Activated T-cell treated with anti-CD3 and anti-CD28 coated beads, Interleukin-2, amount 50 U/mL, for 24 hours (primary cell): ENCODE data around the gene ZCCHC7.

Source experiments
- DNase-seq: peaks from one replicate; pipeline ENCODE4 v3.0.0-alpha.2; 2020
- H3K27ac Mint-ChIP-seq: 2 replicates; pipeline ENCODE4 v1.8.0; 2020; ENCODE audit warnings: mild to moderate bottlenecking, mixed read lengths
- H3K27me3 Mint-ChIP-seq: 2 replicates; pipeline ENCODE4 v1.8.0; 2020; ENCODE audit warnings: mixed read lengths
- H3K36me3 Mint-ChIP-seq: 2 replicates; pipeline ENCODE4 v1.8.0; 2020; ENCODE audit warnings: low read depth, mixed read lengths
- H3K4me1 Mint-ChIP-seq: 2 replicates; pipeline ENCODE4 v1.8.0; 2020; ENCODE audit warnings: low read depth, mixed read lengths
- H3K4me3 Mint-ChIP-seq: 2 replicates; pipeline ENCODE4 v1.8.0; 2020; ENCODE audit warnings: mild to moderate bottlenecking, moderate library complexity, mixed read lengths
- H3K9me3 Mint-ChIP-seq: 2 replicates; pipeline ENCODE4 v1.8.0; 2020; ENCODE audit warnings: mixed read lengths

ZCCHC7 gene

DNA sequence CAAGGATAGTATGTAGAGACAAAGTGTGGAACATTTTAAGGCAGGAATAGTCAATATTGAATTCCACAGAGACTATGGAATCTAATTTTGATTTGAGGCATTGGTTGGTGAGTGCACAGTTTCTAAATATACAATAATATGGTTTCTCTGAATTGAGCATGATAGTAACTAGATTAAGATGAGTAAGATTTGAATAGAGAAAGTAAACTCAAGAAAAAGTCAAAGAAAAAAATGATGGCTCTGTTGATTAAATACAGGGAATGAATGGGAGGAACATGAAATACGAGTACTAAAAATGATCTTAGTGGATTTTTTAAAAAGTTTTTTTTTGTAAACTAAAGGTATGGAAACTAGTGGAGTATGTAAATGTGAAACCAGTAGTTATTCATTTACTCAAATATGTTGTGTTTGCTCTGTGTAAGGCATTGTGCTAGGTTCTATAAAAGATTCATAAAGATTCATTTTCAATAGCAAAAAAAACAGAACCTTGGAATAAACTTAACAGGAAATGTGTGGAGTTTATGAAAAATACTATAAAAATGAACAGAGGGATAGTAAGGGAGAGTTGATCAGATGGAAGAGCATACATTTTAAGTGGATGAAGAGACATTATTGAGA lies 101.2 kb downstream of the ZCCHC7 start:
- peaks cover 23% of the 10 kb centered on the region for H3K4me1 Mint-ChIP-seq
- DNase-seq = no peak
- peaks cover 19% of the 10 kb centered on the region for H3K36me3 Mint-ChIP-seq
- H3K9me3 Mint-ChIP-seq = no peaks in the 10 kb centered on the region
- H3K27ac Mint-ChIP-seq = peak overlapping the region; percentile 66
- H3K4me3 Mint-ChIP-seq = no peak overlapping the region
- H3K27me3 Mint-ChIP-seq = no peaks in the 10 kb centered on the region

- H3K27ac Mint-ChIP-seq = no peak overlapping the region
- no peaks in the 10 kb centered on the region for H3K9me3 Mint-ChIP-seq
- peaks cover 17% of the 10 kb centered on the region for H3K4me1 Mint-ChIP-seq
- H3K4me3 Mint-ChIP-seq = no peak overlapping the region
- no peaks in the 10 kb centered on the region for H3K27me3 Mint-ChIP-seq
- no peak for DNase-seq
- peaks cover 12% of the 10 kb centered on the region for H3K36me3 Mint-ChIP-seq
These were observed 109.1 kb downstream of the ZCCHC7 start for GRCh38 chr9:37229455-37229854.

DNA sequence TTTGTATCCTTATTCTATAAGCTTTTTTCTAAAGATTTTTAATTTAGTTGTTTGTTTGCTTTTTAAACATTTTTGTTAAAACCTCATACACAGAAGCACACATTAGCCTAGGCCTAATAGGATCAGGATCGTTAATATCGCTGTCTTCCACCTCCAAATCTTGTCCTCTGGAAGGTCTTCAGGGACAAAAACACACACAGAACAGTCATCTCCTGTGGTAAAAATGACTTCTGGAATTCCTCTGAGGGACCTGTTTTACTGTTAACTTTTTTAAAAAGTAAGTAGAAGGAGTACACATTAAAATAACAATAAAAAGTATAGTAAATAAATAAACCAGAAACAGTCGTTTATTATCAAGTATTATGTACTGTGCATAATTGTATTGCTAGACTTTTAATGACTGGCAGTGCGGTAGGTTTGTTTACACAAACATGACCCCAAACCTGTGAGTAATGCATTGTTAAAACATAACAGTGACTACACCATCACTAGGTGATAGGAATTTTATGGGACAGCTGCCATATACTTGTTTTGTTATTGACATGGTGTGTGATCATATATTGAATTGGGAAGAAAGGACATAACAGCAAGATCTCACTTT lies 109.6 kb downstream of the ZCCHC7 start:
- Mint-ChIP-seq H3K9me3 (no peaks in the 10 kb centered on the region), H3K27ac (no peak overlapping the region), H3K27me3 (no peaks in the 10 kb centered on the region), H3K4me1 (peaks cover 17% of the 10 kb centered on the region), H3K36me3 (peaks cover 9% of the 10 kb centered on the region), H3K4me3 (no peak overlapping the region)
- DNase-seq = no peak

DNA sequence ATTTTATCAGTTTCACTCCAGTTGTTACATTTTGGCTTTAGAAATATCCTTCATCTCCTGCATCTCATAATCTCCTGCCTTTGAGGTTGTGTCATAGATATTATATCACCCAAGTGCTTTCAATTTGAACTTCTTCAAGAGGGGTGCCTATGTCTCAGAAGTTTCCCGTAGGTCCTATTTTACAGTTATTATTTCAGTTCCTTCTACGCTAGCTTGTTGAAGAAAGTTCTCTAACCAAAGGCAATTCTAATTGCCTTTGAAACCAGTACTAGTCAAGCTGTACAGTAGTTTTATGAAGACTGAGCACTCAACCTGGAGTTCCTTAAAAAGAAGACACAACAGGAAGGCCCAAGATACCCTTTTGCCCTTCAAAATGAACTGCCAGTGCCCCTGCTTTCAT lies 116.4 kb downstream of the ZCCHC7 start:
- Mint-ChIP-seq H3K27ac (no peak overlapping the region), H3K4me3 (no peak overlapping the region), H3K9me3 (no peaks in the 10 kb centered on the region), H3K4me1 (peaks cover 35% of the 10 kb centered on the region), H3K36me3 (peaks cover 36% of the 10 kb centered on the region), H3K27me3 (no peaks in the 10 kb centered on the region)
- DNase-seq = no peak

- Mint-ChIP-seq H3K27me3 (no peaks in the 10 kb centered on the region), H3K4me3 (no peak overlapping the region), H3K4me1 (peaks cover 32% of the 10 kb centered on the region), H3K9me3 (no peaks in the 10 kb centered on the region), H3K27ac (no peak overlapping the region), H3K36me3 (peaks cover 36% of the 10 kb centered on the region)
- DNase-seq = no peak
These were observed 117.7 kb downstream of the ZCCHC7 start for GRCh38 chr9:37238122-37238521.

DNA sequence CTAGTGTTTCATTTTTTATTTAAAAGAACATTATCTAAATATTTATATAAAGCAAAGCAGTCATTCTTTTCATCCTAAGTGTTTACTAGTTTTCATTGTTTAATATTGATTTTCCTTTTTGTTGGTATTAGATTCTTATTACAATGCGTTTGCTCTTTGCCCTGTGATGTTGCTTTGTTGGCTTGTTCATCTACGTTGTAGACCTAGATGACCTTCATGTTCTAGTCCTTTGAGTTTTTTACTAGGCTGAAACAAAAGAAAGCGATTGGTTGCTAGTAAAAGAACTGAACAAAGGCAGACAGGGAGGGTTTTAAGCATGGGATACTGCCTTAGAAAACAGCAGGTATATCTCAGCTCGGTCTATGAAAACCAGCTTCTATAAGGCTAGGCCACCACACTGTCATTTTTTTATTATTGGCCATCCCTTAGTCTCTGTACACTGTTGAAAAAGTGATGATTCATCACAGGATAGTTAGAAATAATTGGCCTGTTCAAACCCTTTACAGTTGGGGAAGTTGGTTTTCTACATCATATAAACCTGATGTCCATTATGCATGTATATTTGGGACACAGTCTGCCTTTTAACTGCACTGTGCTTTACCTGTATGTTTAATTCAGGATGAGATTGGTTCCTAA lies 119.0 kb downstream of the ZCCHC7 start:
- H3K27me3 Mint-ChIP-seq = no peaks in the 10 kb centered on the region
- no peak overlapping the region for H3K4me3 Mint-ChIP-seq
- no peaks in the 10 kb centered on the region for H3K9me3 Mint-ChIP-seq
- peaks cover 26% of the 10 kb centered on the region for H3K4me1 Mint-ChIP-seq
- no peak overlapping the region for H3K27ac Mint-ChIP-seq
- peaks cover 27% of the 10 kb centered on the region for H3K36me3 Mint-ChIP-seq
- DNase-seq = no peak

GRCh38 chr9:37239921-37240320 lies 119.5 kb downstream of the ZCCHC7 start:
- Mint-ChIP-seq H3K27ac (no peak overlapping the region), H3K9me3 (no peaks in the 10 kb centered on the region)
- DNase-seq = no peak

GRCh38 chr9:37241340-37241739 lies 121.0 kb downstream of the ZCCHC7 start:
- H3K27me3 Mint-ChIP-seq = no peaks in the 10 kb centered on the region
- peaks cover 25% of the 10 kb centered on the region for H3K4me1 Mint-ChIP-seq
- peaks cover 21% of the 10 kb centered on the region for H3K36me3 Mint-ChIP-seq
- no peak overlapping the region for H3K4me3 Mint-ChIP-seq
- no peaks in the 10 kb centered on the region for H3K9me3 Mint-ChIP-seq
- H3K27ac Mint-ChIP-seq = no peak overlapping the region
- DNase-seq = no peak

More at GRCh38 chr9:37239921-37240320, 119.5 kb downstream of the ZCCHC7 start:
- Mint-ChIP-seq H3K27me3 (no peaks in the 10 kb centered on the region), H3K4me3 (no peak overlapping the region), H3K36me3 (peaks cover 27% of the 10 kb centered on the region), H3K4me1 (peaks cover 25% of the 10 kb centered on the region)

DNA sequence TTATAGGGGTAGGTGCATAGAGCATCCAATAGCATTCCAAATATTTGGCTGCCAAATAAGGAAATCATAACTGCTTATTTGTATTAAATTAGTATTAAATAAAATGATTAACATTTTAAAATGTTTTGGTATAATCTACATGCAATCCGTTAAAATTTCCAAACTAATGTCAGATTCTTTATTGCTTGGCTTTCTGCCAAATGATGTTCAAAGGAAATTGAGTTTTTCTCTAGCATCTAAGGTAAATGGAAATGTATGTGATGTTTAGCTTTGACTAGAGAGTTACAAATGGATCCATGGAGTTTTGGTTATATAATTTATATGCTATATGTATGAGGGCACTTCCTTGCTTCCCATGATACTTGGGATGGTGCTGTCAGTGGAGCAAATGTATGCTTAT lies 121.7 kb downstream of the ZCCHC7 start:
- no peak for DNase-seq
- no peak overlapping the region for H3K27ac Mint-ChIP-seq
- H3K4me3 Mint-ChIP-seq = no peak overlapping the region
- H3K9me3 Mint-ChIP-seq = no peaks in the 10 kb centered on the region
- H3K27me3 Mint-ChIP-seq = no peaks in the 10 kb centered on the region
- peaks cover 21% of the 10 kb centered on the region for H3K4me1 Mint-ChIP-seq
- peaks cover 19% of the 10 kb centered on the region for H3K36me3 Mint-ChIP-seq

GRCh38 chr9:37243588-37244345 lies 123.4 kb downstream of the ZCCHC7 start:
- Mint-ChIP-seq H3K27me3 (no peaks in the 10 kb centered on the region), H3K27ac (no peak overlapping the region), H3K4me3 (no peak overlapping the region), H3K4me1 (peaks cover 11% of the 10 kb centered on the region), H3K9me3 (no peaks in the 10 kb centered on the region), H3K36me3 (peaks cover 14% of the 10 kb centered on the region)
- no peak for DNase-seq

- Mint-ChIP-seq H3K27me3 (no peaks in the 10 kb centered on the region), H3K4me1 (peaks cover 5% of the 10 kb centered on the region), H3K9me3 (no peaks in the 10 kb centered on the region), H3K27ac (no peak overlapping the region), H3K36me3 (peaks cover 41% of the 10 kb centered on the region), H3K4me3 (no peak overlapping the region)
- DNase-seq = no peak
These were observed 126.5 kb downstream of the ZCCHC7 start for GRCh38 chr9:37246826-37247225.

DNA sequence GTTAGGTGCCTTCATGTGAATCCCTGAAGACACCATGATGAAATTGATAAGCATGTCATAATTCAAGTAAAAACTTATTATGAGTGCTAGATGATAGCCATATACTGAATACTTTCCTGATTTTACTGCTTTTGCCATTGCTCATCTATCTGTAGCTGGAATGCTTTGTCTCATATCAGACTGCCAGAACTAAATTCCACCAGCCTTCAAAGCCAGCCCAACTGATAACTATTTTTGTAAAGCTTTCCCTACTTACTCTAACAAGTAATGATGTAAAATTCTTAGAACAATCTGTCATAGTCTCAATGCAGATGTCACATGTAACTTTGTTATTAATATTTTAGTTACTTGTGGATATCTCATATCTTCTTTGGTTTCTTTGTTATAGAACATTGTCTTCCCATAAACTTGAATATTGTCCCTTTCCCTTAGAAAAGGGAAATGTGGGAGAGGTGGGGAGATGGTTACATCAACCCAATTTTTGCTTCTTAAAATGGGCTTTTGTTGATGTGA lies 128.3 kb downstream of the ZCCHC7 start:
- H3K4me1 Mint-ChIP-seq = peaks cover 5% of the 10 kb centered on the region
- no peaks in the 10 kb centered on the region for H3K9me3 Mint-ChIP-seq
- no peak for DNase-seq
- H3K4me3 Mint-ChIP-seq = no peak overlapping the region
- peaks cover 53% of the 10 kb centered on the region for H3K36me3 Mint-ChIP-seq
- H3K27me3 Mint-ChIP-seq = no peaks in the 10 kb centered on the region
- no peak overlapping the region for H3K27ac Mint-ChIP-seq

DNA sequence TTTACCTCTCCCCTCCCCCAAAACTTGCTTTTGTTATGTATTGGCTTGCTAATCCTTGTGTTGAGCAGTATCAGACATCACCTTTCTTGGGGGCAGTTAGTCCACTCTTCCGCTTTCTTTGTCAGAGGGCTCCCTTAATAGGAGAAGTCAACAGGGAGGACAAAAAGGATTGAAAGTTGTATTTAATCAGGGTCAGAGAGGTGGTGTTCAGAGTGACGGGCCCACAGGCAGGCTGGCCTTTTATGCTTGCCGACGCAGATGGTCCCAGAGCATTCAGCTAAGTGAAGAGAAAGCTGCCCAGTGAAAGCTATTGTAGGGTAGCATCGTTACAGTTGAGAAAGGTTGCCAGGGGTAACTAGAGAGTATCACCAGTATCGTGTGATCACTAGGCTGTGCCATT lies 131.1 kb downstream of the ZCCHC7 start:
- no peaks in the 10 kb centered on the region for H3K9me3 Mint-ChIP-seq
- peaks cover 10% of the 10 kb centered on the region for H3K4me1 Mint-ChIP-seq
- H3K36me3 Mint-ChIP-seq = peaks cover 70% of the 10 kb centered on the region
- no peak for DNase-seq
- no peak overlapping the region for H3K27ac Mint-ChIP-seq
- no peak overlapping the region for H3K4me3 Mint-ChIP-seq
- no peaks in the 10 kb centered on the region for H3K27me3 Mint-ChIP-seq

GRCh38 chr9:37253377-37253937 lies 133.1 kb downstream of the ZCCHC7 start:
- Mint-ChIP-seq H3K27me3 (no peaks in the 10 kb centered on the region), H3K36me3 (peaks cover 74% of the 10 kb centered on the region), H3K9me3 (no peaks in the 10 kb centered on the region), H3K4me3 (no peak overlapping the region), H3K4me1 (peaks cover 20% of the 10 kb centered on the region), H3K27ac (no peak overlapping the region)
- DNase-seq = no peak
